Liver (tissue), 9 donors: ENCODE results near the gene M1AP. TPM values are rescaled to one million over a fixed set of nuclear protein-coding genes. Genes with fewer than 3 reads are reported as not detected.

Experiments
- DNase-seq: peaks from one replicate; pipeline ENCODE4 v3.0.0-alpha.2; 2017; ENCODE audit warnings: low spot score
- H3K27ac ChIP-seq, 2 donors: one replicate each; pipeline ENCODE4 v1.7.0; 2013; ENCODE audit warnings: inconsistent platforms in 2 of 2, low read length in 2 of 2, control low read depth in 1 of 2, low read depth in 1 of 2, mild to moderate bottlenecking in 1 of 2
- H3K27me3 ChIP-seq, 4 donors: one replicate each; pipeline versions ENCODE4 v1.6.1 to v1.7.0; 2013; ENCODE audit warnings: low read length in 3 of 4, inconsistent platforms in 1 of 4, mild to moderate bottlenecking in 1 of 4, moderate library complexity in 1 of 4; ENCODE audit not compliant: control insufficient read depth in 4 of 4, insufficient read depth in 4 of 4
- H3K36me3 ChIP-seq, 4 donors: one replicate each; pipeline versions ENCODE4 v1.6.1 to v1.7.0; 2013; ENCODE audit warnings: low read length in 3 of 4, mild to moderate bottlenecking in 3 of 4, low read depth in 1 of 4, moderate library complexity in 1 of 4; ENCODE audit not compliant: control insufficient read depth in 4 of 4, insufficient read depth in 3 of 4
- H3K4me1 ChIP-seq, 4 donors: one replicate each; pipeline versions ENCODE4 v1.6.1 to v1.7.0; 2013; ENCODE audit warnings: low read length in 3 of 4, mild to moderate bottlenecking in 3 of 4, moderate library complexity in 1 of 4; ENCODE audit not compliant: control insufficient read depth in 4 of 4, insufficient read depth in 4 of 4
- H3K4me3 ChIP-seq, 3 donors: one replicate each; pipeline versions ENCODE4 v1.6.1 to v1.7.0; 2013; ENCODE audit warnings: low read length in 3 of 3, control low read depth in 1 of 3, low read depth in 1 of 3, mild to moderate bottlenecking in 1 of 3
- H3K9ac ChIP-seq, 2 donors: one replicate each; pipeline ENCODE4 v1.7.0; 2013; ENCODE audit warnings: low read length in 2 of 2, mild to moderate bottlenecking in 2 of 2, moderate library complexity in 2 of 2, control low read depth in 1 of 2, low read depth in 1 of 2
- H3K9me3 ChIP-seq, 4 donors: one replicate each; pipeline versions ENCODE4 v1.6.1 to v1.7.0; 2013; ENCODE audit warnings: low read length in 3 of 4; ENCODE audit not compliant: control insufficient read depth in 4 of 4
- EGR1 ChIP-seq, 2 donors: IDR thresholded peaks; 2 replicates each; pipeline ENCODE4 v1.6.1; 2016 to 2018; ENCODE audit warnings: antibody characterized with exemption in 2 of 2, low read depth in 2 of 2
- FOXA1 ChIP-seq: IDR thresholded peaks from 2 replicates; pipeline ENCODE4 v1.6.1; 2016; ENCODE audit warnings: antibody characterized with exemption
- FOXA2 ChIP-seq: IDR thresholded peaks from 2 replicates; pipeline ENCODE4 v1.6.1; 2016; ENCODE audit warnings: antibody characterized with exemption
- GABPA ChIP-seq, 2 donors: IDR thresholded peaks in 1 of 2; conservative IDR thresholded peaks in 1 of 2; 2 replicates each; pipeline ENCODE4 v1.6.1; 2016; ENCODE audit warnings: antibody characterized with exemption in 2 of 2, mild to moderate bottlenecking in 1 of 2, moderate library complexity in 1 of 2
- HNF4A ChIP-seq, 2 donors: conservative IDR thresholded peaks; 2 replicates each; pipeline ENCODE4 v1.6.1; 2016; ENCODE audit warnings: antibody characterized with exemption in 2 of 2, mild to moderate bottlenecking in 2 of 2
- HNF4G ChIP-seq: IDR thresholded peaks from 2 replicates; pipeline ENCODE4 v1.6.1; 2016; ENCODE audit warnings: antibody characterized with exemption
- JUND ChIP-seq, 2 donors: IDR thresholded peaks; 2 replicates each; pipeline ENCODE4 v1.6.1; 2016; ENCODE audit warnings: antibody characterized with exemption in 2 of 2
- NR2F2 ChIP-seq: IDR thresholded peaks from 2 replicates; pipeline ENCODE4 v1.6.1; 2016; ENCODE audit warnings: antibody characterized with exemption
- RAD21 ChIP-seq, 2 donors: IDR thresholded peaks; 2 replicates each; pipeline ENCODE4 v1.6.1; 2016; ENCODE audit warnings: antibody characterized with exemption in 2 of 2, mild to moderate bottlenecking in 2 of 2
- RXRA ChIP-seq, 2 donors: IDR thresholded peaks; 2 replicates each; pipeline ENCODE4 v1.6.1; 2017 to 2018; ENCODE audit warnings: antibody characterized with exemption in 2 of 2, mild to moderate bottlenecking in 1 of 2
- SP1 ChIP-seq: IDR thresholded peaks from 2 replicates; pipeline ENCODE4 v1.6.1; 2018; ENCODE audit warnings: antibody characterized with exemption, mild to moderate bottlenecking
- TAF1 ChIP-seq: conservative IDR thresholded peaks from 2 replicates; pipeline ENCODE4 v1.6.1; 2016; ENCODE audit warnings: antibody characterized with exemption, mild to moderate bottlenecking
- YY1 ChIP-seq: IDR thresholded peaks from 2 replicates; pipeline ENCODE4 v1.6.1; 2016; ENCODE audit warnings: antibody characterized with exemption, mild to moderate bottlenecking
- WGBS: extraction: QIAGEN DNeasy Blood & Tissue Kit; methylation state at CpG from one replicate; pipeline ENCODE4 v1.1.7; 2013; 5-methylcytosine and 5-hydroxymethylcytosine counted together
- polyA plus RNA-seq, 2 donors: library from polyadenylated mRNA; stranded (reverse) in 1 of 2; unstranded in 1 of 2; fragments of 200-250 nt in 1 of 2; fragments of >200 nt in 1 of 2; fragmentation: Nextera tagmentation in 1 of 2; extraction: Ambion mirVana in 1 of 2; gene quantifications; one replicate each; pipeline versions ENCODE4 v1.2.1 to v1.2.3, GENCODE V29; 2013 to 2015
- total RNA-seq, 2 donors: library from RNA; depleted of rRNA; stranded (reverse); fragments of >200 nt; gene quantifications; one replicate each; pipeline ENCODE4 v1.2.3, GENCODE V29; 2014
- TF ChIP-seq, protein P1 (sequence below): IDR thresholded peaks from 2 replicates; pipeline ENCODE4 v1.6.1; 2016; ENCODE audit warnings: antibody characterized with exemption
- TF ChIP-seq, protein P2 (sequence below): IDR thresholded peaks from 2 replicates; pipeline ENCODE4 v1.6.1; 2016; ENCODE audit warnings: antibody characterized with exemption
- TF ChIP-seq, protein P3 (sequence below): IDR thresholded peaks from 2 replicates; pipeline ENCODE4 v1.6.1; 2016; ENCODE audit warnings: antibody characterized with exemption, mild to moderate bottlenecking
- TF ChIP-seq, protein P4 (sequence below): fragments of 150-350 bp; IDR thresholded peaks from 2 replicates; pipeline ENCODE4 v1.5.1; 2017; ENCODE audit warnings: improper control_type of control experiment, low read depth, low read length; ENCODE audit not compliant: missing input control
- TF ChIP-seq, protein P5 (sequence below): IDR thresholded peaks from 2 replicates; pipeline ENCODE4 v1.6.1; 2016; ENCODE audit warnings: antibody characterized with exemption
- donor health status: healthy.
- donor health status: healthy.
- donor health status: healthy.
- donor health status: healthy.
- donor health status: healthy.

Gene M1AP
- total and polyA plus RNA-seq, 4 donors: under 0.01 to 0.38 (median 0.08) TPM

DNA sequence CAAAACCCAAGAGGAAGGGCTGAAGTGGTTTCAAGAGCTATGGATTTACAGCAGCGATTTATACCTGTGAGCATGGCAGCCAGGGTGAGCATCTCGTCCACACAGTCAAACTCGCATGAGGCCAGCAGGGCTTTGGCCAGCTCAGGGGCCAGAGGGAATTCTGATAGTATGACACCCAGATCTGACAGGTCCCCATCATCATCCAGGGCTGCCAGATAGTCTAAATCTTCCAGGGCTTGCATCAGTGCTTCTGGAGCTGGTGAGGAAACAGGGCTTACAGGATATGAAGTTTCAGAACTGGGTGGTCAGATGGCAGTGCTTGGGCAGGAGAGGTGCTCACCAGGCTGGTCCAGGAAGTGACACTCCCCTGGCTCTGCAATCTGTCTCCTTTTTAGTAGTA lies 125.6 kb downstream of the M1AP start:
- Histone ChIP-seq H3K27ac (no peak overlapping the region), H3K4me3 (no peak overlapping the region), H3K4me1 (no peaks in the 10 kb centered on the region), H3K9ac (no peak overlapping the region), H3K27me3 (peaks cover 0 to 6% (median 0%) of the 10 kb centered on the region in 4 donors), H3K9me3 (no peaks in the 10 kb centered on the region), H3K36me3 (peaks cover 8 to 18% (median 17%) of the 10 kb centered on the region in 4 donors)
- no peak for DNase-seq
- WGBS: 77% methylated on average over 3 of the region's 3 CpGs
- TF ChIP-seq HNF4A (conservative IDR thresholded peaks at IDR 0.05): no peak
- TF ChIP-seq FOXA2: no peak
- TF ChIP-seq, protein P1, sequence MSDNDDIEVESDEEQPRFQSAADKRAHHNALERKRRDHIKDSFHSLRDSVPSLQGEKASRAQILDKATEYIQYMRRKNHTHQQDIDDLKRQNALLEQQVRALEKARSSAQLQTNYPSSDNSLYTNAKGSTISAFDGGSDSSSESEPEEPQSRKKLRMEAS: no peak
- no peak for TF ChIP-seq TAF1
- TF ChIP-seq SP1: no peak
- TF ChIP-seq JUND (IDR thresholded peaks at IDR 0.05): no peak
- no peak for TF ChIP-seq NR2F2

DNA sequence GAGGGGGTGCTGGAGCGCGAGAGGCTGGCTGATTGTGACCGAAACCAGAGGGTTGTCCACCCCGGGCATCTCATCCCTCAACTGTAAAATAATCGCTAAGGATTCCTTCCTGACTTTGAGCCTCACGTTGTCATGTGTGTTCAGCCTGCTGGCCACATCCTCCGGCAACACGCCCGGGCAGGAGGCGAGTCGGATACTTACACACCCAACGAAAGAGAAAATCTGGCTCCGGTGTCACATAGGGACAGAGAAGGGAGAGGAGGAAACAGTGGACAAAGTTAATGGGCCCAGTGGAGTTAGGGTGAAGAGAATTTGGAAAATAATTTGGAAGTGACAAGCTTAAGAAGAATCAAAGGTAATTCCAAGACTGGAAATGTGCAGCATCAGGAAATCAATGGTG lies 131.5 kb downstream of the M1AP start:
- Histone ChIP-seq H3K36me3 (no peaks in the 10 kb centered on the region), H3K4me1 (peaks cover 9 to 19% (median 13%) of the 10 kb centered on the region in 4 donors), H3K4me3 (peak overlapping the region in 1 of 3 donors; percentile 19), H3K9me3 (no peaks in the 10 kb centered on the region), H3K27me3 (peaks cover 11 to 27% (median 13%) of the 10 kb centered on the region in 4 donors), H3K27ac (no peak overlapping the region), H3K9ac (no peak overlapping the region)
- 75% methylated on average over 13 of the region's 13 CpGs for WGBS
- no peak for DNase-seq
- TF ChIP-seq JUND (IDR thresholded peaks at IDR 0.05) (no peak), SP1 (no peak), EGR1 (IDR thresholded peaks at IDR 0.05; ENCODE audit: low read depth in 2 of 2) (no peak), RAD21 (IDR thresholded peaks at IDR 0.05) (no peak), HNF4A (conservative IDR thresholded peaks at IDR 0.05) (no peak), RXRA (IDR thresholded peaks at IDR 0.05) (no peak), FOXA2 (no peak), NR2F2 (no peak), GABPA (IDR thresholded peaks at IDR 0.05 in 1 of 2, conservative IDR thresholded peaks at IDR 0.05 in 1 of 2) (no peak), TAF1 (no peak), YY1 (no peak), FOXA1 (no peak), HNF4G (no peak)
- TF ChIP-seq, protein P2, sequence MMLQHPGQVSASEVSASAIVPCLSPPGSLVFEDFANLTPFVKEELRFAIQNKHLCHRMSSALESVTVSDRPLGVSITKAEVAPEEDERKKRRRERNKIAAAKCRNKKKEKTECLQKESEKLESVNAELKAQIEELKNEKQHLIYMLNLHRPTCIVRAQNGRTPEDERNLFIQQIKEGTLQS: no peak
- TF ChIP-seq, protein P3, sequence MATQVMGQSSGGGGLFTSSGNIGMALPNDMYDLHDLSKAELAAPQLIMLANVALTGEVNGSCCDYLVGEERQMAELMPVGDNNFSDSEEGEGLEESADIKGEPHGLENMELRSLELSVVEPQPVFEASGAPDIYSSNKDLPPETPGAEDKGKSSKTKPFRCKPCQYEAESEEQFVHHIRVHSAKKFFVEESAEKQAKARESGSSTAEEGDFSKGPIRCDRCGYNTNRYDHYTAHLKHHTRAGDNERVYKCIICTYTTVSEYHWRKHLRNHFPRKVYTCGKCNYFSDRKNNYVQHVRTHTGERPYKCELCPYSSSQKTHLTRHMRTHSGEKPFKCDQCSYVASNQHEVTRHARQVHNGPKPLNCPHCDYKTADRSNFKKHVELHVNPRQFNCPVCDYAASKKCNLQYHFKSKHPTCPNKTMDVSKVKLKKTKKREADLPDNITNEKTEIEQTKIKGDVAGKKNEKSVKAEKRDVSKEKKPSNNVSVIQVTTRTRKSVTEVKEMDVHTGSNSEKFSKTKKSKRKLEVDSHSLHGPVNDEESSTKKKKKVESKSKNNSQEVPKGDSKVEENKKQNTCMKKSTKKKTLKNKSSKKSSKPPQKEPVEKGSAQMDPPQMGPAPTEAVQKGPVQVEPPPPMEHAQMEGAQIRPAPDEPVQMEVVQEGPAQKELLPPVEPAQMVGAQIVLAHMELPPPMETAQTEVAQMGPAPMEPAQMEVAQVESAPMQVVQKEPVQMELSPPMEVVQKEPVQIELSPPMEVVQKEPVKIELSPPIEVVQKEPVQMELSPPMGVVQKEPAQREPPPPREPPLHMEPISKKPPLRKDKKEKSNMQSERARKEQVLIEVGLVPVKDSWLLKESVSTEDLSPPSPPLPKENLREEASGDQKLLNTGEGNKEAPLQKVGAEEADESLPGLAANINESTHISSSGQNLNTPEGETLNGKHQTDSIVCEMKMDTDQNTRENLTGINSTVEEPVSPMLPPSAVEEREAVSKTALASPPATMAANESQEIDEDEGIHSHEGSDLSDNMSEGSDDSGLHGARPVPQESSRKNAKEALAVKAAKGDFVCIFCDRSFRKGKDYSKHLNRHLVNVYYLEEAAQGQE: no peak
- TF ChIP-seq, protein P4, sequence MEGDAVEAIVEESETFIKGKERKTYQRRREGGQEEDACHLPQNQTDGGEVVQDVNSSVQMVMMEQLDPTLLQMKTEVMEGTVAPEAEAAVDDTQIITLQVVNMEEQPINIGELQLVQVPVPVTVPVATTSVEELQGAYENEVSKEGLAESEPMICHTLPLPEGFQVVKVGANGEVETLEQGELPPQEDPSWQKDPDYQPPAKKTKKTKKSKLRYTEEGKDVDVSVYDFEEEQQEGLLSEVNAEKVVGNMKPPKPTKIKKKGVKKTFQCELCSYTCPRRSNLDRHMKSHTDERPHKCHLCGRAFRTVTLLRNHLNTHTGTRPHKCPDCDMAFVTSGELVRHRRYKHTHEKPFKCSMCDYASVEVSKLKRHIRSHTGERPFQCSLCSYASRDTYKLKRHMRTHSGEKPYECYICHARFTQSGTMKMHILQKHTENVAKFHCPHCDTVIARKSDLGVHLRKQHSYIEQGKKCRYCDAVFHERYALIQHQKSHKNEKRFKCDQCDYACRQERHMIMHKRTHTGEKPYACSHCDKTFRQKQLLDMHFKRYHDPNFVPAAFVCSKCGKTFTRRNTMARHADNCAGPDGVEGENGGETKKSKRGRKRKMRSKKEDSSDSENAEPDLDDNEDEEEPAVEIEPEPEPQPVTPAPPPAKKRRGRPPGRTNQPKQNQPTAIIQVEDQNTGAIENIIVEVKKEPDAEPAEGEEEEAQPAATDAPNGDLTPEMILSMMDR: no peak
- TF ChIP-seq, protein P1: no peak
- TF ChIP-seq, protein P5, sequence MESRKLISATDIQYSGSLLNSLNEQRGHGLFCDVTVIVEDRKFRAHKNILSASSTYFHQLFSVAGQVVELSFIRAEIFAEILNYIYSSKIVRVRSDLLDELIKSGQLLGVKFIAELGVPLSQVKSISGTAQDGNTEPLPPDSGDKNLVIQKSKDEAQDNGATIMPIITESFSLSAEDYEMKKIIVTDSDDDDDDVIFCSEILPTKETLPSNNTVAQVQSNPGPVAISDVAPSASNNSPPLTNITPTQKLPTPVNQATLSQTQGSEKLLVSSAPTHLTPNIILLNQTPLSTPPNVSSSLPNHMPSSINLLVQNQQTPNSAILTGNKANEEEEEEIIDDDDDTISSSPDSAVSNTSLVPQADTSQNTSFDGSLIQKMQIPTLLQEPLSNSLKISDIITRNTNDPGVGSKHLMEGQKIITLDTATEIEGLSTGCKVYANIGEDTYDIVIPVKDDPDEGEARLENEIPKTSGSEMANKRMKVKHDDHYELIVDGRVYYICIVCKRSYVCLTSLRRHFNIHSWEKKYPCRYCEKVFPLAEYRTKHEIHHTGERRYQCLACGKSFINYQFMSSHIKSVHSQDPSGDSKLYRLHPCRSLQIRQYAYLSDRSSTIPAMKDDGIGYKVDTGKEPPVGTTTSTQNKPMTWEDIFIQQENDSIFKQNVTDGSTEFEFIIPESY: no peak
